Astrocyte of the spinal cord (primary cell): ENCODE data around the gene RANBP10.
A peak's percentile ranks its signal among the peaks of the same experiment; 100 is the strongest.
"Not testable (repeated sequence)": the region's sequence is repeated elsewhere in the genome, so short reads cannot be mapped to it uniquely, and the experiment has no call there.

Experiments
- DNase-seq: peaks from one replicate; pipeline ENCODE4 v3.0.0; 2011; ENCODE audit warnings: low read depth, low spot score
- H3K4me3 ChIP-seq: 2 replicates; pipeline ENCODE4 v1.5.1; 2011; ENCODE audit warnings: low read depth, mild to moderate bottlenecking, low read length, moderate library complexity
- in situ Hi-C: cut with HindIII; loops from 2 replicates; pipeline ENCODE4 v1.10.0; 2017; ENCODE audit warnings: low sequenced_read_pairs
- TF ChIP-seq, protein P1 (sequence below): IDR thresholded peaks from 2 replicates; pipeline ENCODE4 v1.5.1; 2012; ENCODE audit warnings: low read depth, mild to moderate bottlenecking, low read length, inconsistent platforms

Gene RANBP10

GRCh38 chr16:67841198-67841815, 34.9 kb upstream of the RANBP10 start:
- peak overlapping the region; percentile 90 for H3K4me3 ChIP-seq
- TF ChIP-seq, protein P1, sequence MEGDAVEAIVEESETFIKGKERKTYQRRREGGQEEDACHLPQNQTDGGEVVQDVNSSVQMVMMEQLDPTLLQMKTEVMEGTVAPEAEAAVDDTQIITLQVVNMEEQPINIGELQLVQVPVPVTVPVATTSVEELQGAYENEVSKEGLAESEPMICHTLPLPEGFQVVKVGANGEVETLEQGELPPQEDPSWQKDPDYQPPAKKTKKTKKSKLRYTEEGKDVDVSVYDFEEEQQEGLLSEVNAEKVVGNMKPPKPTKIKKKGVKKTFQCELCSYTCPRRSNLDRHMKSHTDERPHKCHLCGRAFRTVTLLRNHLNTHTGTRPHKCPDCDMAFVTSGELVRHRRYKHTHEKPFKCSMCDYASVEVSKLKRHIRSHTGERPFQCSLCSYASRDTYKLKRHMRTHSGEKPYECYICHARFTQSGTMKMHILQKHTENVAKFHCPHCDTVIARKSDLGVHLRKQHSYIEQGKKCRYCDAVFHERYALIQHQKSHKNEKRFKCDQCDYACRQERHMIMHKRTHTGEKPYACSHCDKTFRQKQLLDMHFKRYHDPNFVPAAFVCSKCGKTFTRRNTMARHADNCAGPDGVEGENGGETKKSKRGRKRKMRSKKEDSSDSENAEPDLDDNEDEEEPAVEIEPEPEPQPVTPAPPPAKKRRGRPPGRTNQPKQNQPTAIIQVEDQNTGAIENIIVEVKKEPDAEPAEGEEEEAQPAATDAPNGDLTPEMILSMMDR: no peak
- in situ Hi-C loops: no loop called here
- DNase-seq: no peak

DNA sequence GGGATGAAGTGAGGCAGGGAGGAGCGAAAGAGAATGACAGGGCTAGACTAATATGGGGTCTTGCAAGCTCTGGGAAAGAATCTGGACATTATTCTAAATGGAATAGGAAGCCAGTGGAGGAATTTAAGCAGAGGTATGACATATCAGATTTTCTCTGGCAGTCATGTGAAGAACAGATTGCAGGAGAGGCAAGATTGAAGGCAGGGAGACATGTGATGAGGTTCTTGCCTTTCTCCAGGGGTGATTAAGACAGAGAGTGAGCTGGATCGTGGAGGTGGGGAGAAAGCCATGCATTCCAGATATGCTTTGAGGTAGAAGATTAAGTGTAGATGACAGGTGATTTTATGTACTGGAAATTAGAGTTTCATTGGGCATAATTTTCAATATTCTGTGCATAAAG, 31.5 kb upstream of the RANBP10 start:
- H3K4me3 ChIP-seq: no peak overlapping the region
- TF ChIP-seq, protein P1: no peak
- DNase-seq: no peak
- in situ Hi-C loops: no loop called here

GRCh38 chr16:67837190-67837589, 30.8 kb upstream of the RANBP10 start:
- H3K4me3 ChIP-seq, in situ Hi-C loops, DNase-seq: not testable (repeated sequence)

GRCh38 chr16:67834242-67834614, 27.9 kb upstream of the RANBP10 start:
- in situ Hi-C loops: no loop called here
- DNase-seq: no peak
- peak overlapping the region; percentile 67 for H3K4me3 ChIP-seq
- TF ChIP-seq, protein P1: no peak

DNA sequence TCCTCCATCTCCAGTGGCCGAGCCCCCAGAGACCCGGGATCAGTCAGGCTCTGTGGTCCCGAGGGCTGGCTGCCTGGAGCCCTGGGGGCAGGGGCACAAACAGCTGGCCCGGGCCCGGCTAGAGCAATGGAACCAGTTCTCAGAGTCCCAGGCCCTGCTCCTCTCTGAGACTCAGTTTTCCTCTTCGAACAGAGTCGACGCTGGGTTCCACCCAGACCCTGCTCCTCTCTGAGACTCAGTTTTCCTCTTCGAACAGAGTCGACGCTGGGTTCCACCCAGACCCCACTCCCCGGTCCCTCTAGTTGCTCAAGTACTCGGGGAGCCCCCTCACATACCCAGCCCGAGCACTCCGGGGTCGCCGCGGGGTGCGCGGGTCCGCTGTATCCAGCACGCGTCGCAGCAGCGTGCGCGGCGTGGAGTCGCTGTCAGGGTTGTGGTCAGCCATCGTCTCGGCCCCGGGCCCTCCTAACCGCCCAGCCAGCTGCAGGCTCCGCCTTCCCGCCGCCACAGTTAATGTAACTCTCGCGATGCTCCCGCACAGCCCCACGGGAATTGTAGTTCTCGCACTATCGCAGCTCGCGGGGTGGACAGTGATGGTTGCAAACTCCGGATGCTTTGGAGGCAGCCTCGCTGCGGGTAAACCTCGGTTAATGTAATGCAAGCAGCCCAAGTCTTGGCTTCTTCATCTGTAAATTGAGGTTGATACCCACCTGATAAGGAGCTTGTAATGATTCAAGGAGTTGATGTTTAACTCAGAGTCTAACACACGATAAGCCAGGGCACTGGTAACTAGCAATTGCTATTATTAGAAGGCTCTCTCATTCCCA, 27.3 kb upstream of the RANBP10 start:
- peak overlapping the region; percentile 67 for H3K4me3 ChIP-seq
- TF ChIP-seq, protein P1: no peak
- DNase-seq: peak; percentile 86
- in situ Hi-C loops: no loop called here

DNA sequence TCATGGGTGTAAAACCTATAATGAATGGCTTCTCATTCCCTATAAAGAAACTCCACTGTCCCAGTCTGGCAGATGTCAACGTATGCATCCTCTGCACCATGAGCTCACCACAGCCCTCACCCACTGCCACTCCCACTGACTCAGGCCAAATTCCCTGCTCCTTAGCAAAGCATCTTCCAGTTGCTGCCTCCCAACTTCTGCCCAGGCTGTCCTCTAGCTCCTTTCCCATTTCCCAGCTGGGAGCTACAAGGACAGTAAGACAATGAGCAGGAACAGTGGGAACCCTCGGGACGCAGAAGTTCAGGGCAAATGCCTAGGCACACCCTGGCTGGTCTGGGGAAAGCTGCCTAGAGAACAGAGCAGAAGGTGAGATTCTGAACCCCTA, 26.7 kb upstream of the RANBP10 start:
- TF ChIP-seq, protein P1: no peak
- peak overlapping the region; percentile 67 for H3K4me3 ChIP-seq
- DNase-seq: peak; percentile 45
- in situ Hi-C loops: no loop called here

- H3K4me3 ChIP-seq: no peak overlapping the region
- TF ChIP-seq, protein P1: no peak
- DNase-seq: no peak
- in situ Hi-C loops: no loop called here
These were observed 22.3 kb upstream of the RANBP10 start for GRCh38 chr16:67828651-67829050.
